Measurements from ENCODE around the gene F11R.

The F11R gene

GRCh38 chr1:160981584-160982411 lies 39.2 kb downstream of the F11R start:
- in situ Hi-C loops (cut with MboI; ENCODE audit: low pct_unique_long_range_greater_than_20kb, low sequenced_read_pairs, unreplicated experiment) = no loop called here
- DNase-seq (ENCODE audit: low spot score) = no peak
- TF ChIP-seq CTCF (IDR thresholded peaks at IDR 0.05; ENCODE audit: extremely low read depth, insufficient read depth, missing control alignments) = no peak

- no peak for DNase-seq (ENCODE audit: low spot score)
- in situ Hi-C loops (cut with MboI; ENCODE audit: low pct_unique_long_range_greater_than_20kb, low sequenced_read_pairs, unreplicated experiment) = no loop called here
- no peak for TF ChIP-seq CTCF (IDR thresholded peaks at IDR 0.05; ENCODE audit: extremely low read depth, insufficient read depth, missing control alignments)
Measured at GRCh38 chr1:160979286-160979685, 41.7 kb downstream of the F11R start.

- no peak for DNase-seq (ENCODE audit: low spot score)
- in situ Hi-C loops (cut with MboI; ENCODE audit: low pct_unique_long_range_greater_than_20kb, low sequenced_read_pairs, unreplicated experiment) = no loop called here
- no peak for TF ChIP-seq CTCF (IDR thresholded peaks at IDR 0.05; ENCODE audit: extremely low read depth, insufficient read depth, missing control alignments)
Measured at GRCh38 chr1:160978510-160978927, 42.4 kb downstream of the F11R start.

GRCh38 chr1:160975026-160975425 lies 45.9 kb downstream of the F11R start:
- peak; percentile 60 for DNase-seq (ENCODE audit: low spot score)
- in situ Hi-C loops (cut with MboI; ENCODE audit: low pct_unique_long_range_greater_than_20kb, low sequenced_read_pairs, unreplicated experiment) = no loop called here
- TF ChIP-seq CTCF (IDR thresholded peaks at IDR 0.05; ENCODE audit: extremely low read depth, insufficient read depth, missing control alignments) = no peak

GRCh38 chr1:160973491-160973890 lies 47.5 kb downstream of the F11R start:
- TF ChIP-seq CTCF (IDR thresholded peaks at IDR 0.05; ENCODE audit: extremely low read depth, insufficient read depth, missing control alignments) = no peak
- in situ Hi-C loops (cut with MboI; ENCODE audit: low pct_unique_long_range_greater_than_20kb, low sequenced_read_pairs, unreplicated experiment) = loop anchor here (25.0 kb wide), 1 partner anchor 561 kb away; the partner anchor contains the start of gene VANGL2
- no peak for DNase-seq (ENCODE audit: low spot score)

- TF ChIP-seq CTCF (IDR thresholded peaks at IDR 0.05; ENCODE audit: extremely low read depth, insufficient read depth, missing control alignments) = no peak
- no peak for DNase-seq (ENCODE audit: low spot score)
Measured at GRCh38 chr1:160972939-160973338, 48.0 kb downstream of the F11R start.

More at GRCh38 chr1:160972939-160973338, 48.0 kb downstream of the F11R start:
- in situ Hi-C loops (cut with MboI; ENCODE audit: low pct_unique_long_range_greater_than_20kb, low sequenced_read_pairs, unreplicated experiment) = loop anchor here (25.0 kb wide), 1 partner anchor 561 kb away; the partner anchor contains the start of gene VANGL2

Measured in GM13977 (cell line).